ENCODE data around the gene SNTB2.

DNA sequence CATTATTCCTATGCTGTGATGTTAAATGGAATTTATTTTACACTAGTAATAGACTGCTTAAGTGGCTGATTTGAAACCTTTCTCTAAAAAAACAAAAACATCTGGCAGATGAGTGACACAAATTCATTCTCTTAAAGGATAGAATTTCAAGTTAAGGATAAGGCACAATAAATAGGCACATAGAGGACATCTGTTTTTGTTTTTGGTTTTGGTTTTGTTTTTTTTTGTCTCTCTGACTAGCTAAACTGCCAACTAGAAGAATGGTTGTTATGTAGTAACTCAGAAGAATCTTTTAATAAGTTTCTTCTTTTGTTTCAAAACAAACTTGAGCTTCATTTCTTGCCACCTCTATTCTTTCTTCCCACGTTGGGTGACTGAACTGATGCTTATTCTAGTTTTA is 119.1 kb downstream of the SNTB2 start:
- TF ChIP-seq, protein P1, sequence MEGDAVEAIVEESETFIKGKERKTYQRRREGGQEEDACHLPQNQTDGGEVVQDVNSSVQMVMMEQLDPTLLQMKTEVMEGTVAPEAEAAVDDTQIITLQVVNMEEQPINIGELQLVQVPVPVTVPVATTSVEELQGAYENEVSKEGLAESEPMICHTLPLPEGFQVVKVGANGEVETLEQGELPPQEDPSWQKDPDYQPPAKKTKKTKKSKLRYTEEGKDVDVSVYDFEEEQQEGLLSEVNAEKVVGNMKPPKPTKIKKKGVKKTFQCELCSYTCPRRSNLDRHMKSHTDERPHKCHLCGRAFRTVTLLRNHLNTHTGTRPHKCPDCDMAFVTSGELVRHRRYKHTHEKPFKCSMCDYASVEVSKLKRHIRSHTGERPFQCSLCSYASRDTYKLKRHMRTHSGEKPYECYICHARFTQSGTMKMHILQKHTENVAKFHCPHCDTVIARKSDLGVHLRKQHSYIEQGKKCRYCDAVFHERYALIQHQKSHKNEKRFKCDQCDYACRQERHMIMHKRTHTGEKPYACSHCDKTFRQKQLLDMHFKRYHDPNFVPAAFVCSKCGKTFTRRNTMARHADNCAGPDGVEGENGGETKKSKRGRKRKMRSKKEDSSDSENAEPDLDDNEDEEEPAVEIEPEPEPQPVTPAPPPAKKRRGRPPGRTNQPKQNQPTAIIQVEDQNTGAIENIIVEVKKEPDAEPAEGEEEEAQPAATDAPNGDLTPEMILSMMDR (IDR thresholded peaks at IDR 0.05) = no peak
- TF ChIP-seq EP300 (IDR thresholded peaks at IDR 0.05) (no peak), POLR2A (IDR thresholded peaks at IDR 0.05) (no peak), POLR2AphosphoS5 (IDR thresholded peaks at IDR 0.05) (no peak)
